ENCODE data around the gene PRSS36.

GRCh38 chr16:31192856-31193642 lies 43.2 kb upstream of the PRSS36 start:
- TF ChIP-seq, protein P1, sequence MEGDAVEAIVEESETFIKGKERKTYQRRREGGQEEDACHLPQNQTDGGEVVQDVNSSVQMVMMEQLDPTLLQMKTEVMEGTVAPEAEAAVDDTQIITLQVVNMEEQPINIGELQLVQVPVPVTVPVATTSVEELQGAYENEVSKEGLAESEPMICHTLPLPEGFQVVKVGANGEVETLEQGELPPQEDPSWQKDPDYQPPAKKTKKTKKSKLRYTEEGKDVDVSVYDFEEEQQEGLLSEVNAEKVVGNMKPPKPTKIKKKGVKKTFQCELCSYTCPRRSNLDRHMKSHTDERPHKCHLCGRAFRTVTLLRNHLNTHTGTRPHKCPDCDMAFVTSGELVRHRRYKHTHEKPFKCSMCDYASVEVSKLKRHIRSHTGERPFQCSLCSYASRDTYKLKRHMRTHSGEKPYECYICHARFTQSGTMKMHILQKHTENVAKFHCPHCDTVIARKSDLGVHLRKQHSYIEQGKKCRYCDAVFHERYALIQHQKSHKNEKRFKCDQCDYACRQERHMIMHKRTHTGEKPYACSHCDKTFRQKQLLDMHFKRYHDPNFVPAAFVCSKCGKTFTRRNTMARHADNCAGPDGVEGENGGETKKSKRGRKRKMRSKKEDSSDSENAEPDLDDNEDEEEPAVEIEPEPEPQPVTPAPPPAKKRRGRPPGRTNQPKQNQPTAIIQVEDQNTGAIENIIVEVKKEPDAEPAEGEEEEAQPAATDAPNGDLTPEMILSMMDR (conservative IDR thresholded peaks at IDR 0.05) = no peak
- no peak for TF ChIP-seq ZFX (IDR thresholded peaks at IDR 0.05)
